Epithelial cell of prostate (primary cell): Measurements from ENCODE around the gene DLX6.
"Not testable (repeated sequence)": the region's sequence is repeated elsewhere in the genome, so short reads cannot be mapped to it uniquely, and the experiment has no call there.

Experiments
- DNase-seq: peaks from one replicate; pipeline ENCODE4 v3.0.0-alpha.2; 2011; ENCODE audit warnings: low read depth, low spot score
- H3K27ac ChIP-seq: fragments of 450-650 bp; 2 replicates; pipeline ENCODE4 v1.5.1; 2017; ENCODE audit warnings: mild to moderate bottlenecking

DLX6 gene

DNA sequence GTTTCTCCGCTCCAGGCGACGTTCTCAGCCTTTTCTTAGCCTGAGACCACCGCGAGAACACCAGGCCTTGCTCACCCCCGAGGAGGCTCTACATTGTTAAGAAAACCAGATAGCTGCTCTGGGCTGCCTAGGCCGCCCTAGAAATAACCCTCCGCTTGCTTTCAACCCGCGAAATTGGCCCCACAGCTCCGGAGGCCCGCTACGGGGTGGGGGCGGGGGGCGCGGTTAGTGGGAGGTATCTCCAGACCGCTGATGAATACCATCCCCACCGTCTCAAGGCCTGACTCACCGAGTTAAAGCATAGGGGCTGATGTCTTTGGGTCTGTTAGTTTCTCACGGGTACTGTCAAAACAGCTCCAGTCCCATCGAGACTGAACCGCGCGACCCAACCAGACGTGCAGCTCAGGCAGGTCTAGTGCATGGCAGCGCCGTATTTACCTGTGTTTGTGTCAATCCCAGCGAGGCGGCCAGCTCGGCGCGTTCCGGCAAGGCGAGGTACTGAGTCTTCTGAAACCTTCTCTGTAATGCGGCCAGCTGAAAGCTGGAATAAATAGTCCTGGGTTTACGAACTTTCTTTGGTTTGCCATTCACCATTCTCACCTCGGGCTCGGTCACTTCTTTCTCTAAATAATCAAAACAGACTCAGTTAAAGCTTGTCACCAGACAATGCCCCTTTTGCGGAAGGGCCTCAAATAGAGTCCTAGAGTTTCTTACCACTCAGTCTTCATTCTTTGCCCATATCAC, 16.6 kb downstream of the DLX6 start:
- no peak for DNase-seq
- H3K27ac ChIP-seq = no peak overlapping the region

DNA sequence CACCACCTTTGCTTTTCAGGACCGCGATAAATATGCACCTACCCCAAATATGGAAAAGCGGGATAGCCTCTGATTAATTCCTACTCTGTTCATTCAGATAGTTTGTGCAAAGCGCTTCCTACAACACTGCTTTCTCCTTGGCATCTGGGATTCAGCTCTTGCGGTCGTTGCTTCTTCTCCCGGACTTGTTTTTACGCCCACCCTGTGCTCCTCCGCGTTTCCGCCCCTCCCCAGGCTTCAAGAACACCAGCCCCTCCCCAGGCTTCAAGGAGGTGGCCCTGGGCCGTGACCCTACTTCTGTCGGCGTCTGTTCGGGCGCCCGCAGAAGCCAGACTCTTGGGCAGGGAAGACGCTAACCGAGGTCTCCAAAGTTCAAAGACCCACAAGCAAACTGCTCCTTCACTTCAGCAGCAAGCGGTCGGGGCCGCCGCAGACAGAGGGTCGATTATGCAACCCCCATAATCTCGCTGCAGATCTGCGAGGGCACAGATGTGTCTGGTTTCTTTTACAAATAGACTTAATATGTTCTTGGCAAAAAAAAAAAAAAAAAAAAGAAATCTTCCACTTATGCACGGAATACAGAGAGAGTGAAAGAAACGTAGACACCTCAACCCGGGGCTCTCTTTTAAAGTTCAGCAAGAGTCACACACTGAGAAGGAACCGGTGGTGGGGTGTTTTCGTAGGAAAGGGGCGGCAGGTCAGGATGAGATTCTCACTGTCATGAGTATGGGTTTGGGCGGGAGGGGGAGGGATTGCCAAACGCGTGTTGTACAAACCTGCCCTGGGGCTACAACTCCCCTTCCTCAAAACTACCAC, 17.3 kb downstream of the DLX6 start:
- DNase-seq = no peak
- no peak overlapping the region for H3K27ac ChIP-seq

DNA sequence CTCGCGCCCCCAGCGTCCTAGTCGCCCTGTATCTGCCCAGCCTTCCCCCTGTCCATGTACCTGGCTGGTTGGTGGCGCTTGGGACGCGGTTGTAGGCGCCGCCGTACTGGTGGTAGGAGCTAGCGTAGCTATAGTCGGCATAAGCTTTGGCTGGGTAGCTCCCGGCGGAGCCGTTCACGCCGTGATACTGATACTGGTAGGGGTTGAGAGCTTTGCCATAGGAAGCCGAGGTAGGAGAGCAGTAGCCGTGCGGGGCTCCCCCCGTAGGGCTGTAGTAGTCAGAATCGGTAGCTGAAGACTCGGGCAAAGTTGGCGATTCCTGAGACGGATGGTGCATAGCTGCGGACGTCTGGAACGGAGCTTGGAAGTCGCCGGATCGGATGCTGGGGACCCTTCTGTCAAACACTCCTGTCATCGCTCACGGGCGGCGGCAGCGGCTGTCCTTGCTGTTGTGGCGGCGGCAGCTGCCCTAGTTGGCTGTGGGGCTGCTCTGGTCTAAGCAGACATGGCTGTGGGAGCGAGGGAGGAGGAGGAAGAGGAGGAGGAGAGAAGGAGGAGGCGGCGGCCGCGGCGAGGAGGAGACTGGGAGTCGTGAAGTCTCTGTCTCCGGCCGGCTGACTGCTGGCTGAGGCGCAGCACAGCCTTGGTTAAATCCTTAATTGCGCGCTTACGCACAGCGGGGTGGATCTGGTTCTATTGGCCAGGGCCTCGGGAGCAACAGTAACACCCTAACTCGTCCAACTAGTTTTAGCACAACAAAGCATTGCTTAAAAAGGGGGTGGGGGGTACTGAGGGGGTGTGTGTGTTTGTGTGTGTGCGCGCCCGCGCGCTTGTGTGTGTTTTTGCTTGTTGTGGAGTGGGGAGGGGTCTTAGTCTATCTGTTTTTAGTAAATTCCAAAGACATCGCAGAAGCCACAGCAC, 19.1 kb downstream of the DLX6 start, which contains the start of gene DLX5:
Gene DLX5 (minus strand): TSS at position 623 of the 921 bp plus-strand sequence. CDS start 208 bp downstream, at position 415.
- peak; percentile 53 for DNase-seq

DNA sequence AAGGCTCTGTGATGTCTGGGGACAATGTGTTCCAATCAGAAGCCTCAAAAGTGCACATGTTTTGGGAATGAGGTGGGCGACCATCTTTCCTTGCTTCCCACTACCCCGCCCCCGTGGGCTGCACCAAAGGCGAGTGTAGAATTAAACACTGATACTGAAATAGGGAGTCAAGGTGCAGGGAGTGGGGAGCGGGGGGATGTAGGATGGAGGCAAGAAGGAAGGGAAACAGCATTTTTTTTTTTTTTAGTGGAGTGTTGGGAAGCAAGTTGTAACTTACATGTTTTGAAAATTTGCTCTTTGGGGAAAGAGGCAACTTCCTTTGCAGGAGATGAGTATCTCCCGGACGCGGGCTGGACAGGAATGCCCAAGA, 19.8 kb downstream of the DLX6 start:
- H3K27ac ChIP-seq = no peak overlapping the region
- DNase-seq = no peak

More for the DNA sequence above, 19.1 kb downstream of the DLX6 start, which contains the start of gene DLX5:
- H3K27ac ChIP-seq = no peak within 1 kb of the TSS

DNA sequence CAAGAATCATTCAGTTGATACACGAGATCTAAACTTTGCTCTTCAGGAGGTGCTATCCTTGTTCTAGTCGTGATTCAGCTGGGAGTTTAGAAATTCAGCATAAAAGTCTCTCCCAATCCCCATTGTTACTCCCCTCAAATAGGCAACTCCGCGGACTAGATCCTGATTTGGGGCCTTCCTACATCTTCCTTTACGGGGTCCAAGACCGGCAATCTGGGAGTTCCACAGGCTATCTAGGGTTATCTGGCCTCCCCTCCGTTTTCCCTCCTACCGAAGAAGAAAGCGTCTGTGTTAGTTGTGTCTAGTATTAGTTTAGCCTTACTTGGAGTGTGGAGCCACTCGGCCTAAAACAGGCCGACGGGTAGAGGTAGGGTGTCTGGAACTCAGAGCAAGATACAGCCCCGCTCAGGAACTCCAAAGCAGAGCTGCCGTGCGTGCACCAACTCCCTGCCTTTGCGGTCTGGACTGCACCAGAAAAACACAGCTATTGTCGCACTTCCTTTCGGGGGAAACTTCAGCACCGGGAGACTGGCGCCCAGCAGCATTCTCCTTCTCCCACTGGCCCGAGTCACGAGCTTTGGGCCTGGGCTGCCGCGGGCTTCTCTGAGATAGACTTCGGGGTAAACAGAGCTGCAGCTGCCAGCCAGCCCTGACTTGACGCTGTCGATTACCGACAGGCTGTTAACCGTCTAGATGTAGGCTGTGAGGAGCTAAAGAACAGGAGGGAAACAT, 20.8 kb downstream of the DLX6 start:
- no peak for DNase-seq
- H3K27ac ChIP-seq = no peak overlapping the region

DNA sequence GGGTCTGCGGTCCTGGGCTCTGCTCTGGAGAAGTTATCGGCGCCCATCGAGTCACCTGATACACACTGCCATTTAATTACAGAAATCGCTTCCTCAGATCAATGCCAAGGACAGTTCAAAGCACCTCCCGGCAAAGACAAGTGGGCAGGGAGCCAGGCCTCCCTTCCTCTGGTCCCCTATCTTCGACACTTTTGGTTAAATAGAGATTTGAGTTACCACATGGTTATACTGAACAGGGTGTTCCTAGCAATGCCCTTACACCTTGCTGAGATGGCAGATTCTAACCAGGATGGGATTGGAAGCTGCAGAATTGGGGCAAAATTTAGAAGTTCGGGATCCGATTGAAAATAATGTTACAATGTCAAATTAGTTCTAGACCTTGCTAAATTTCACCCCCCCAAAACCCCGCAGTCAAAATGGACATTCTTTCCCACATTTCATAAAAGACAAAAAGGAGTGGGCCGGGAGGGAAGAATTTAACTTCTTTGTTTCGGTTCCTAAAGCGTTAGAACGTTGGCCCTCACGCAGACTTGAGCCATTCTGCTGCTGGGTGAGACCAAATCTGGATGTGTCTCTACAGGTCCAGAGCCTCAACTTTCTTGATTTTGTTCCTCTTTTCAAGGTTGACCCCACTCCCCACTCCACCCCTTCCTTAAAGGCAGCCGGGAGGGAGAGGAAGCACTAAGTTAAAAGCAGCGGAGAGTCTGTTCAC, 21.5 kb downstream of the DLX6 start:
- DNase-seq = no peak
- H3K27ac ChIP-seq = no peak overlapping the region

DNA sequence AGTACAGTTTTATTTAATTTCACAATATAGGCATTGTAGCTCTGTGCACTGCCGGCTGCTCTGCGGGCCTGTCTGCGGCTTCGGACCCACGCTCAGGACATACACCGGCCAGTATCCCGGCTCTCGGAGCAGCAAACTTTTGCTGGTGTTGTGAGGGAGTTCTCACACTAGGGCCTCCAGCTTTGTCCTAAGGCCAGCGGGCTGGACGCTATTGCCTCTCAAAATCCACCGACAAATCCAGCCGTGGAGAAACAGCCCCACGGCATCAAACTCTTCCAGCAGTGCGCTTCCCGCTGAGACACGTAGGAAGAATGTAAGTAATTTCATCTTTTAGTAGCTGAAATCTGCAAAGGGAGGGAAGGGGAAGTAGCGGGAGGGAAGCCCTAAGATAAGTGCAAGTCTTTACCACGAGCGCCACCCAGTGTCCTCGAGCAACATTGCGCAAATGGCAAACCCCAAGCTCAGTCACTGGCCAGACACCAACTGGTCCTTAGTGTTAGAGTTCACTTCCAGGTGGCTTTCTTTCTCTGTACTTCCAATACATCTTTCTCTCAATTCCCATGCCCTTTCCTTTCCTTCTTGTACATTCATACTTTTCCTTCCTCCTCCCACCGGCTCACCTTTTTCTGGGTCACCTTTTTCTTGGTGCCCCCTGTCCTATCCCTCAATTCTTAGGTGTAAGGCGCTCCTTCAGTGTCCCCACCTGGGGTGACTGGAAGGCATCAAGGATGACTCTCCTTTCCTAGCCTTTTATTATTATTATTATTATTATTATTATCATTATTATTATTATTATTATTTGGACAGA, 22.3 kb downstream of the DLX6 start:
- no peak for DNase-seq
- H3K27ac ChIP-seq = no peak overlapping the region

DNA sequence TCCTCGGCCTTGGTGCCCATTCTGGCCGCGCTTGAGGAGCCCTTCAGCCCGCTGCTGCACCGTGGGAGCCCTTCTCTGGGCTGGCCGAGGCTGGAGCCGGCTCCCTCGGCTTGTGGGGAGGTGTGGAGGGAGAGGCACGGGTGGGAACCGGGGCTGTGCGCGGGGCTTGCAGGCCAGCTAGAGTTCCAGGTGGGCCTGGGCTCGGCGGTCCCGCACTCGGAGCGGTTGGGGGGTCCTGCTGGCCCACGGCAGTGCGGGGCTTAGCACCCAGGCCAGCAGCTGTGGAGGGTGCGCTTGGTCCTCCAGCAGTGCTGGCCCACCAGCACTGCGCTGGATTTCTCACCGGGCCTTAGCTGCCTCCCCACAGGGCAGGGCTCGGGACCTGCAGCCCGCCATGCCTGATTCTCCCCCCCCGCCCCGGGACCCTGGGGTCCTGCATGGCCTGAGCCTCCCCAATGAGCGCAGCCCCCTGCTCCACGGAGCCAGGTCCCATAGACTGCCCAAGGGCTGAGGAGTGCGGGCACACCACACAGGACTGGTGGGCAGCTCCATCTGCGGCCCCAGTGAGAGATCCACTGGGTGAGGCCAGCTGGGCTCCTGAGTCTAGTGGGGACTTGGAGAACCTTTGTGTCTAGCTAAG, 29.0 kb downstream of the DLX6 start:
- H3K27ac ChIP-seq, DNase-seq: not testable (repeated sequence)

DNA sequence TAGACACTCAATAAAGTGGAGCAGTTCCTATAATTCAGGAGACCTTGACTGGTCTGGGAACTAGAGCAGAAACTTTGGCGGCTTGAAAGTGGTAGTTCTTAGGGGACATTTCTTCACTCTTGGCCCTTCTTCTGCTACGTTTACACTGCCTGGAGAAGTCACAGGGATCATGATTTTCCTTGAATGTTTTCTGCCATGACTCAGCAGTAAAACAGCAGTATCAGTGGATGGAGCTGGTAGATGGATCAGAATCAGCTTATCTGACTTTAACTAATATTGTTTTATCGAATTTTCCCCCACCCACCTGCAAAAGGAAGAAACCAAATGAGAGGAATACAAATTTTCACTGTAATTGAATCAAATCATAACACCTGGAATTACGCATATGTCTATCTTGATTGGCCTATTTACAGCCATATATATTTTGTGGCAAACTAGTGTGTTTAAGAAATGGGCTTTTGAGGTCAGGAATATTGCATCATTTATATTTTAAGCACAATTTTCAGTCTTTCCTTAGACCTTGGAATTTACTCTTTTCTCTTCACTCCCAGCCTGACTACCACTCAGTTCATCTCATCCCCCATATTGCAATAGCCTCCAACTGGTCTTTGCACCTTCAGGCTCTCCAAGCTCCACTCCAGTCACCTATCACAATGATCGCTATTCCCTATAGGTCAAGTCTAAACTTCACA, 34.2 kb downstream of the DLX6 start:
- H3K27ac ChIP-seq = no peak overlapping the region
- DNase-seq = no peak

DNA sequence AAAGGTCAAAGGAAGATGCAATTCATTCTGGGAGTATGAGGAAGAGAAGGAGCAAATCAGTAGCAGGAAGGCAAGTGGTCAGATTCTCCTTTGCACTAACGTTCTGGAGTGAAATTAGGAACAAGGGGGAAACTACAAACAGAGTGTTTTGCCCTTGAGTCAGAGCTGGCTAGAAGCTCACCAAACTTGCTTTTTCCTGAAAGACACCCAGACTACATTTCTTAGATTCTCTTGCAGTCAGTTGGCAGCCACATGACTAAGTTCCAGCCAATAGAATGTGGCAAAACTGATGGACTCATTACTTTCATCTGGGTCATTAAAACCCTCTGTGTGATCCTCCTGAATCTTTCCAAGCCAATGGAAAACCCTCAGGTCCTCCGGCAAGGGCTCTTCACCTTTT, 37.9 kb downstream of the DLX6 start:
- no peak for DNase-seq
- peak overlapping the region; percentile 26 for H3K27ac ChIP-seq
